Osteocyte (in vitro differentiated cells): ENCODE results near the gene ZNF814. TPM values are rescaled to one million over a fixed set of nuclear protein-coding genes. Genes with fewer than 3 reads are reported as not detected.
"Not testable (repeated sequence)": the region's sequence is repeated elsewhere in the genome, so short reads cannot be mapped to it uniquely, and the experiment has no call there.

Source experiments
- DNase-seq: peaks from one replicate; pipeline ENCODE4 v3.0.0; 2021; ENCODE audit warnings: mixed read lengths; ENCODE audit not compliant: unreplicated experiment; ENCODE audit errors: extremely low spot score
- H3K27ac Mint-ChIP-seq: one replicate; pipeline ENCODE4 v1.8.0; 2021; ENCODE audit warnings: mild to moderate bottlenecking, mixed read lengths; ENCODE audit not compliant: unreplicated experiment
- H3K27me3 Mint-ChIP-seq: one replicate; pipeline ENCODE4 v1.8.0; 2021; ENCODE audit warnings: mixed read lengths; ENCODE audit not compliant: unreplicated experiment
- H3K36me3 Mint-ChIP-seq: one replicate; pipeline ENCODE4 v1.8.0; 2021; ENCODE audit warnings: mixed read lengths; ENCODE audit not compliant: unreplicated experiment
- H3K4me1 Mint-ChIP-seq: one replicate; pipeline ENCODE4 v1.8.0; 2021; ENCODE audit warnings: mixed read lengths; ENCODE audit not compliant: unreplicated experiment
- H3K4me3 Mint-ChIP-seq: one replicate; pipeline ENCODE4 v1.8.0; 2021; ENCODE audit warnings: mild to moderate bottlenecking, moderate library complexity, mixed read lengths; ENCODE audit not compliant: unreplicated experiment
- H3K9me3 Mint-ChIP-seq: one replicate; pipeline ENCODE4 v1.8.0; 2021; ENCODE audit warnings: mixed read lengths; ENCODE audit not compliant: unreplicated experiment
- total RNA-seq: library from RNA; stranded (reverse); gene quantifications from 2 replicates; pipeline ENCODE4 v1.2.1, GENCODE V29; 2021
- TF ChIP-seq, protein P1 (sequence below): fragments of 200-600 bp; sonication (generic); IDR thresholded peaks from 2 replicates; pipeline ENCODE4 v1.5.0; 2021; ENCODE audit warnings: antibody characterized with exemption, mild to moderate bottlenecking, moderate library complexity

The ZNF814 gene
- total RNA-seq, 1 donor from 2014 or later: 17.2 TPM

DNA sequence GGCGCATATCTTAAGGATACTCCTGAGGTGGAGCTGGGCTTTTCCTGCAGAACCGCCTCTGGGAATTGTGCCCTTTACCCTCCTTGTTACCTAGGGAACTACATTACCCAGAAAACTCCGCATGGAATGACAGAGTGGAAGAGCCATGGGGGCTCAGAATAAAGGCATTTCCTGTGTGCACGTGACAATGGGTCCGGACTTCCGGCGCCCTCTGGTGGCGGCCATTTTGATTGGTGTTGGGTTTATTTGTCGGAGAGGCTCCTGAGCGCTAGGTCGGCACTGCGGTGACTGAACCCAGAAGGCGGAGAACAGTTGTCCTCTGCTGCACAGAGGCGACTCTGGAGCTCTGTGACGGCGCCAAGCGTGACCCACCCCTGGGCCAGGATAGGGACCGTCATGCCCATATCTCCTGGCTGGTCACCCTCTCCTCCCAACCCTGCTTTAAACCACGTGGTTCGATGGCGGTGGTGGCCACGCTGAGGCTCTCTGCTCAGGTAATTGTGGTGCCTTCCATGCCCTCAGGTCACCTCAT, 58.7 kb downstream of the ZNF814 start, which contains the start of gene ZNF587B:
Gene ZNF587B, plus strand, starts transcription at position 229 of the 532 bp plus-strand sequence. Its CDS starts 230 bp downstream, at position 459.
- Mint-ChIP-seq H3K4me1 (peaks cover 28% of the 10 kb centered on the region), H3K4me3 (peak within 1 kb of the TSS; percentile 85), H3K9me3 (peaks cover 3% of the 10 kb centered on the region), H3K27ac (peak within 1 kb of the TSS; percentile 93), H3K27me3 (no peaks in the 10 kb centered on the region), H3K36me3 (peaks cover 20% of the 10 kb centered on the region)
- TF ChIP-seq, protein P1, sequence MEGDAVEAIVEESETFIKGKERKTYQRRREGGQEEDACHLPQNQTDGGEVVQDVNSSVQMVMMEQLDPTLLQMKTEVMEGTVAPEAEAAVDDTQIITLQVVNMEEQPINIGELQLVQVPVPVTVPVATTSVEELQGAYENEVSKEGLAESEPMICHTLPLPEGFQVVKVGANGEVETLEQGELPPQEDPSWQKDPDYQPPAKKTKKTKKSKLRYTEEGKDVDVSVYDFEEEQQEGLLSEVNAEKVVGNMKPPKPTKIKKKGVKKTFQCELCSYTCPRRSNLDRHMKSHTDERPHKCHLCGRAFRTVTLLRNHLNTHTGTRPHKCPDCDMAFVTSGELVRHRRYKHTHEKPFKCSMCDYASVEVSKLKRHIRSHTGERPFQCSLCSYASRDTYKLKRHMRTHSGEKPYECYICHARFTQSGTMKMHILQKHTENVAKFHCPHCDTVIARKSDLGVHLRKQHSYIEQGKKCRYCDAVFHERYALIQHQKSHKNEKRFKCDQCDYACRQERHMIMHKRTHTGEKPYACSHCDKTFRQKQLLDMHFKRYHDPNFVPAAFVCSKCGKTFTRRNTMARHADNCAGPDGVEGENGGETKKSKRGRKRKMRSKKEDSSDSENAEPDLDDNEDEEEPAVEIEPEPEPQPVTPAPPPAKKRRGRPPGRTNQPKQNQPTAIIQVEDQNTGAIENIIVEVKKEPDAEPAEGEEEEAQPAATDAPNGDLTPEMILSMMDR: peak; percentile 53
- DNase-seq: peak; percentile 91

DNA sequence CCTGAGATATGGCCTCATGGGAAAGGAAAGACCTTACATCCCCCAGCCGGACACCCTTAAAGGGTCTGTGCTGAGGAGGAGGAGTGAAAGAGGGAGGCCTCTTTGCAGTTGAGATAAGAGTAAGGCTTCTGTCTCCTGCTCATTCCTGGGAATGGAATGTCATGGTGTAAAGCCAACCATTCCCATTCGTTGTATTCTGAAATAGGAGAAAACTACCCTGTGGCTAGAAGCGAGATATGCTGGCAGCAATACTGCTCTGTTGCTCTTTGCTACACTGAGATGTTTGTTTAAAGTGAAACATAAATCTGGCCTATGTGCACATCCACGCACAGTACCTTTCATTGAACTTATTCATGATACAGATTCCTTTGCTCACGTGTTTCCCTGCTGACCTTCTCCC, 59.5 kb downstream of the ZNF814 start:
- Mint-ChIP-seq H3K27ac (peak overlapping the region; percentile 93), H3K9me3 (peaks cover 3% of the 10 kb centered on the region)

DNA sequence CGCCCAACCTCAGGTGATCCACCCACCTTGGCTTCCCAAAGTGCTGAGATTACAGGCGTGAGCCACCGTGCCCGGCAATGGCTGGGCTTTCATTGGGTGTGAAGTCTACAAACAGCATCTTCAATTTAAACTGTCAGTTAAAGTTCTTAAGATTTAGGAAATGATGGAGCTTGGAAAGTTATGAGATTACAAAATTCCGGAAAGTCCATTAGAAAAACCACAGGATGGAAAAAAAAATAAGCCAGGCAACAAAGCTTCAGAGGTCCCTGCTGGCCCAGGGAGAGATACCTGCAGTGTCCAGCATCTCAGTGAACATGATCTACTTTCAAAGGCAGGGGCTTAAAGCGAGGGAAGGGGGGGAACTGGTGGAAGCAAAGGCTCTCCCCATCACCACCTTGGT, 63.3 kb downstream of the ZNF814 start:
- Mint-ChIP-seq H3K27me3 (no peaks in the 10 kb centered on the region), H3K27ac (no peak overlapping the region), H3K36me3 (peaks cover 35% of the 10 kb centered on the region), H3K9me3 (peaks cover 3% of the 10 kb centered on the region), H3K4me3 (no peak overlapping the region), H3K4me1 (peaks cover 20% of the 10 kb centered on the region)
- DNase-seq: no peak
- TF ChIP-seq, protein P1: no peak

More for the DNA sequence above, 59.5 kb downstream of the ZNF814 start:
- DNase-seq: no peak
- Mint-ChIP-seq H3K4me1 (peaks cover 28% of the 10 kb centered on the region), H3K4me3 (no peak overlapping the region), H3K36me3 (peaks cover 24% of the 10 kb centered on the region), H3K27me3 (no peaks in the 10 kb centered on the region)
- TF ChIP-seq, protein P1: no peak

DNA sequence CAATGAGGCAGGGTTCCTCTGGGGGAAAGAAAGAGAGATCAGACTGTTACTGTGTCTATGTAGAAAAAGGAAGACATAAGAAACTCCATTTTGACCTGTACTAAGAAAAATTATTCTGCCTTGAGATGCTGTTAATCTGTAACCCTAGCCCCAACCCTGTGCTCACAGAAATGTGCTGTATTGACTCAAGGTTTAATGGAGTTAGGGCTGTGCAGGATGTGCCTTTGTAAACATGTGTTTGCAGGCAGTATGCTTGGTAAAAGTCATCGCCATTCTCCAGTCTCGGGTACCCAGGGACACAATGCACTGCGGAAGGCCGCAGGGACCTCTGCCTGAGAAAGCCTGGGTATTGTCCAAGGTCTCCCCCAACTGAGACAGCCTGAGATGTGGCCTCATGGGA, 65.2 kb downstream of the ZNF814 start:
- Mint-ChIP-seq H3K36me3 (peaks cover 26% of the 10 kb centered on the region), H3K4me1 (peaks cover 19% of the 10 kb centered on the region)
- not testable (repeated sequence) for H3K27ac Mint-ChIP-seq, DNase-seq, H3K4me3 Mint-ChIP-seq, H3K9me3 Mint-ChIP-seq, H3K27me3 Mint-ChIP-seq

DNA sequence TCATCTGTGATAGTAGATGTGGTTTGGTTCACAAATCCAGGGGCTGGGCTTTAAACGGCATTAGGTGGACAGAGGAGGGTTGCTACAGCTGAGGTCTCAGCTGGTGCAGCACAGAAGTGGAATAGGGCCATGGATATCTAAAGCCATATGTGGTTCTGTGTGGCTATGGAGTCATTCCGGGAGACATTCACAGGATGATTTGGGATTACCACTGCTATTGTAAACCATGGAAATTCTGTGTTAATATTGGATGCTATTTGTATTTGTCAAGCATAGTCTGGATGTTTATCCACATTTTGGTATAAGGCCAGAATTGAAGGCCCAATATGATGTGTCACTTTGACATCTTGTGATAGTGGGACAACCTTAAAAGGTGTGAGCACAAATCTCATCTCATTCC, 65.7 kb downstream of the ZNF814 start:
- H3K9me3 Mint-ChIP-seq, DNase-seq, H3K27me3 Mint-ChIP-seq, H3K27ac Mint-ChIP-seq, H3K4me3 Mint-ChIP-seq: not testable (repeated sequence)
- Mint-ChIP-seq H3K36me3 (peaks cover 26% of the 10 kb centered on the region), H3K4me1 (peaks cover 19% of the 10 kb centered on the region)

DNA sequence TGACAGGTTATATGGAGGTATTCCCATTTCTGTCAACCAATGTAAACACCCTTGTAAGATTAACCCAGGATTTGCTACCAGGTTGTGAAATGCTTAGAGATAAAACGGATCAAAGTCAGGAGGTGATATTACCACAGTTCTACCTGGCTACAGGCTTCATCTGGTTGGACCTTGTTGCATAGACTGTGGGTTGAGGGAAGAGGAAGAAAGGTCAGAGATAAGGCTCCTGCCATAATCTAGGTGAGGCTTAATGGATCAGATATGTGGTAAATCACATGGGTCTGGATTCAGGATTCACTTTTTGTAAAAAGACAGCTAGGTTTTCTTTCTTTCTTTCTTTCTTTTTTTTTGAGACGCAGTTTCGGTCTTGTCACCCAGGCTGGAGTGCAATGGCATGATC, 67.3 kb downstream of the ZNF814 start:
- H3K9me3 Mint-ChIP-seq, H3K4me3 Mint-ChIP-seq, H3K27ac Mint-ChIP-seq, H3K27me3 Mint-ChIP-seq, DNase-seq: not testable (repeated sequence)
- Mint-ChIP-seq H3K36me3 (peaks cover 19% of the 10 kb centered on the region), H3K4me1 (peaks cover 19% of the 10 kb centered on the region)

DNA sequence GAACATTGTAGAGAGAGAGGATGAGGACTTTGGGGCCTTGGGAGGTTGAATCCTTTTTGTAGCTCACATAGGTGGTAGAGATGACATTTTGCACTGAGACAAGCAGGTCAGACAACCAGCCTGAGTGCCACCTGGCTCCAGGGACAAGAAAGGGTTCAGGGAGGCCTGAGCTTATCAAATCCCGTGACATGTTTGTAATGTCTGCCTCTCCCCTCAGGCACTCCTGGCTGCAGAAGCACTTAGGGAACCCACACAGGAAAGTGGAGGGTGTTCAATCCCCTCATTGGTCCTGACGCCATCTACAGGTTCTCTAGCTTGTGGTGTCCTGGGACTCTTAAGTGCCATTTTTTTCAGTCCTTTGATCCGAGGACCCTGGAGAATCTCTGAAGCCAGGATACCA, 67.7 kb downstream of the ZNF814 start:
- H3K27ac Mint-ChIP-seq, H3K9me3 Mint-ChIP-seq, DNase-seq, H3K27me3 Mint-ChIP-seq: not testable (repeated sequence)
- Mint-ChIP-seq H3K4me1 (peaks cover 19% of the 10 kb centered on the region), H3K4me3 (peak overlapping the region; percentile 95), H3K36me3 (peaks cover 18% of the 10 kb centered on the region)
